Measurements from ENCODE around the gene ADA. TPM values are rescaled to one million over a fixed set of nuclear protein-coding genes. Genes with fewer than 3 reads are reported as not detected.
"Not testable (repeated sequence)": the region's sequence is repeated elsewhere in the genome, so short reads cannot be mapped to it uniquely, and the experiment has no call there.

The ADA gene
- polyA plus RNA-seq (2013, experiment 1 of 2): 15.4 TPM
- 19.7 TPM for polyA plus RNA-seq (2013, experiment 2 of 2)

- WGBS: under 1% methylated on average over 65 of the region's 68 CpGs
- H3K27ac ChIP-seq (ENCODE audit: low read depth, low read length): no peak within 1 kb of the TSS
- peaks cover 7% of the 10 kb centered on the region; the same call in 1 of the 2 replicates for H3K9me3 ChIP-seq (ENCODE audit: insufficient read depth, low read depth, low read length)
- H3K9ac ChIP-seq (ENCODE audit: low read depth, low read length): peak within 1 kb of the TSS; percentile 34
- peaks cover 30% of the 10 kb centered on the region for H3K27me3 ChIP-seq (ENCODE audit: insufficient read depth, low read length)
- no peaks in the 10 kb centered on the region for H3K36me3 ChIP-seq (ENCODE audit: insufficient read depth, low read length)
- H3K4me3 ChIP-seq (ENCODE audit: low read length): peak within 1 kb of the TSS; percentile 61
- peaks cover 16% of the 10 kb centered on the region for H3K4me1 ChIP-seq (ENCODE audit: insufficient read depth, low read length)
Measured at GRCh38 chr20:44651684-44652423, at the start of gene ADA. ADA (minus strand) TSS chr20:44651699; CDS start chr20:44651607, 92 bp downstream.

- Histone ChIP-seq H3K4me1 (ENCODE audit: insufficient read depth, low read length) (peaks cover 18% of the 10 kb centered on the region), H3K36me3 (ENCODE audit: insufficient read depth, low read length) (no peaks in the 10 kb centered on the region), H3K4me3 (ENCODE audit: low read length) (no peak overlapping the region), H3K27me3 (ENCODE audit: insufficient read depth, low read length) (no peaks in the 10 kb centered on the region), H3K9ac (ENCODE audit: low read depth, low read length) (no peak overlapping the region), H3K9me3 (ENCODE audit: insufficient read depth, low read depth, low read length) (no peaks in the 10 kb centered on the region), H3K27ac (ENCODE audit: low read depth, low read length) (no peak overlapping the region)
- WGBS: 93% methylated on average over 11 of the region's 11 CpGs
Measured at GRCh38 chr20:44700306-44700705, 48.8 kb upstream of the ADA start.

- 69% methylated on average over 3 of the region's 3 CpGs for WGBS
- Histone ChIP-seq H3K36me3 (ENCODE audit: insufficient read depth, low read length) (no peaks in the 10 kb centered on the region), H3K27ac (ENCODE audit: low read depth, low read length) (no peak overlapping the region), H3K27me3 (ENCODE audit: insufficient read depth, low read length) (no peaks in the 10 kb centered on the region), H3K9me3 (ENCODE audit: insufficient read depth, low read depth, low read length) (no peaks in the 10 kb centered on the region), H3K4me1 (ENCODE audit: insufficient read depth, low read length) (peaks cover 18% of the 10 kb centered on the region), H3K9ac (ENCODE audit: low read depth, low read length) (no peak overlapping the region), H3K4me3 (ENCODE audit: low read length) (no peak overlapping the region)
Measured at GRCh38 chr20:44698351-44698750, 46.9 kb upstream of the ADA start.

- not testable (repeated sequence) for H3K27me3 ChIP-seq (ENCODE audit: insufficient read depth, low read length); H3K9ac ChIP-seq (ENCODE audit: low read depth, low read length); H3K36me3 ChIP-seq (ENCODE audit: insufficient read depth, low read length); H3K27ac ChIP-seq (ENCODE audit: low read depth, low read length); H3K9me3 ChIP-seq (ENCODE audit: insufficient read depth, low read depth, low read length); H3K4me3 ChIP-seq (ENCODE audit: low read length)
- peaks cover 28% of the 10 kb centered on the region for H3K4me1 ChIP-seq (ENCODE audit: insufficient read depth, low read length)
- 96% methylated on average over 5 of the region's 5 CpGs for WGBS
Measured at GRCh38 chr20:44697041-44697440, 45.5 kb upstream of the ADA start.

GRCh38 chr20:44696315-44696714, 44.8 kb upstream of the ADA start:
- Histone ChIP-seq H3K27me3 (ENCODE audit: insufficient read depth, low read length) (no peaks in the 10 kb centered on the region), H3K9me3 (ENCODE audit: insufficient read depth, low read depth, low read length) (no peaks in the 10 kb centered on the region), H3K4me1 (ENCODE audit: insufficient read depth, low read length) (peaks cover 23% of the 10 kb centered on the region), H3K9ac (ENCODE audit: low read depth, low read length) (no peak overlapping the region), H3K4me3 (ENCODE audit: low read length) (no peak overlapping the region), H3K27ac (ENCODE audit: low read depth, low read length) (no peak overlapping the region), H3K36me3 (ENCODE audit: insufficient read depth, low read length) (no peaks in the 10 kb centered on the region)
- 88% methylated on average over 3 of the region's 3 CpGs for WGBS

GRCh38 chr20:44695674-44696300, 44.3 kb upstream of the ADA start:
- H3K36me3 ChIP-seq (ENCODE audit: insufficient read depth, low read length): no peaks in the 10 kb centered on the region
- H3K27ac ChIP-seq (ENCODE audit: low read depth, low read length): no peak overlapping the region
- no peak overlapping the region for H3K4me3 ChIP-seq (ENCODE audit: low read length)
- no peaks in the 10 kb centered on the region for H3K9me3 ChIP-seq (ENCODE audit: insufficient read depth, low read depth, low read length)
- no peak overlapping the region for H3K9ac ChIP-seq (ENCODE audit: low read depth, low read length)
- no peaks in the 10 kb centered on the region for H3K27me3 ChIP-seq (ENCODE audit: insufficient read depth, low read length)
- H3K4me1 ChIP-seq (ENCODE audit: insufficient read depth, low read length): peaks cover 17% of the 10 kb centered on the region; the same call in 1 of the 2 replicates

GRCh38 chr20:44695295-44695673, 43.8 kb upstream of the ADA start:
- H3K9me3 ChIP-seq (ENCODE audit: insufficient read depth, low read depth, low read length): no peaks in the 10 kb centered on the region
- H3K4me3 ChIP-seq (ENCODE audit: low read length): no peak overlapping the region
- H3K9ac ChIP-seq (ENCODE audit: low read depth, low read length): no peak overlapping the region
- 84% methylated on average over 2 of the region's 2 CpGs for WGBS
- H3K4me1 ChIP-seq (ENCODE audit: insufficient read depth, low read length): peaks cover 16% of the 10 kb centered on the region; the same call in 1 of the 2 replicates
- H3K27me3 ChIP-seq (ENCODE audit: insufficient read depth, low read length): no peaks in the 10 kb centered on the region
- no peak overlapping the region for H3K27ac ChIP-seq (ENCODE audit: low read depth, low read length)
- H3K36me3 ChIP-seq (ENCODE audit: insufficient read depth, low read length): no peaks in the 10 kb centered on the region

- H3K4me1 ChIP-seq (ENCODE audit: insufficient read depth, low read length): peaks cover 16% of the 10 kb centered on the region; the same call in 1 of the 2 replicates
- H3K4me3 ChIP-seq (ENCODE audit: low read length): no peak overlapping the region
- H3K9me3 ChIP-seq (ENCODE audit: insufficient read depth, low read depth, low read length): no peaks in the 10 kb centered on the region
- H3K27ac ChIP-seq (ENCODE audit: low read depth, low read length): no peak overlapping the region
- no peaks in the 10 kb centered on the region for H3K27me3 ChIP-seq (ENCODE audit: insufficient read depth, low read length)
- H3K9ac ChIP-seq (ENCODE audit: low read depth, low read length): no peak overlapping the region
- H3K36me3 ChIP-seq (ENCODE audit: insufficient read depth, low read length): no peaks in the 10 kb centered on the region
- WGBS: 91% methylated on average over 4 of the region's 4 CpGs
Measured at GRCh38 chr20:44694159-44694558, 42.7 kb upstream of the ADA start.

GRCh38 chr20:44693627-44694026, 42.1 kb upstream of the ADA start:
- Histone ChIP-seq H3K4me3 (ENCODE audit: low read length) (no peak overlapping the region), H3K36me3 (ENCODE audit: insufficient read depth, low read length) (no peaks in the 10 kb centered on the region), H3K27me3 (ENCODE audit: insufficient read depth, low read length) (no peaks in the 10 kb centered on the region), H3K9me3 (ENCODE audit: insufficient read depth, low read depth, low read length) (no peaks in the 10 kb centered on the region), H3K4me1 (ENCODE audit: insufficient read depth, low read length) (peaks cover 16% of the 10 kb centered on the region; the same call in 1 of the 2 replicates), H3K9ac (ENCODE audit: low read depth, low read length) (no peak overlapping the region), H3K27ac (ENCODE audit: low read depth, low read length) (no peak overlapping the region)

- H3K27ac ChIP-seq (ENCODE audit: low read depth, low read length): peak overlapping the region; percentile 61
- H3K4me1 ChIP-seq (ENCODE audit: insufficient read depth, low read length): peaks cover 16% of the 10 kb centered on the region; the same call in 1 of the 2 replicates
- WGBS: 55% methylated on average over 7 of the region's 7 CpGs
- no peak overlapping the region for H3K4me3 ChIP-seq (ENCODE audit: low read length)
- H3K9me3 ChIP-seq (ENCODE audit: insufficient read depth, low read depth, low read length): no peaks in the 10 kb centered on the region
- no peak overlapping the region; the same call in 1 of the 2 replicates for H3K9ac ChIP-seq (ENCODE audit: low read depth, low read length)
- no peaks in the 10 kb centered on the region for H3K27me3 ChIP-seq (ENCODE audit: insufficient read depth, low read length)
- H3K36me3 ChIP-seq (ENCODE audit: insufficient read depth, low read length): no peaks in the 10 kb centered on the region
Measured at GRCh38 chr20:44692932-44693480, 41.5 kb upstream of the ADA start.
